GM12878 (cell line): ENCODE measurements around the gene ELOVL5. TPM values are rescaled to one million over a fixed set of nuclear protein-coding genes. Genes with fewer than 3 reads are reported as not detected.

Experiments
- ASH2L ChIP-seq: fragments of 300-600, 200-600 bp; sonication (generic); IDR thresholded peaks from 2 replicates; pipeline ENCODE4 v1.6.1; 2017; ENCODE audit warnings: low read depth, mild to moderate bottlenecking, borderline replicate concordance
- ATF7 ChIP-seq: fragments of 450-650 bp; IDR thresholded peaks from 2 replicates; pipeline ENCODE4 v1.6.1; 2016; ENCODE audit warnings: low read depth, mild to moderate bottlenecking
- BACH1 ChIP-seq: fragments of 450-650 bp; IDR thresholded peaks from 2 replicates; pipeline ENCODE4 v1.6.1; 2017; ENCODE audit warnings: mild to moderate bottlenecking, borderline replicate concordance
- BRCA1 ChIP-seq: IDR thresholded peaks from 2 replicates; pipeline ENCODE4 v1.6.1; 2011; ENCODE audit warnings: low read depth, low read length, improper control_type of control experiment
- CBX5 ChIP-seq: sonication (generic); IDR thresholded peaks from 2 replicates; pipeline ENCODE4 v1.6.1; 2016; ENCODE audit warnings: low read depth, moderate library complexity, mild to moderate bottlenecking, inconsistent platforms
- CHD2 ChIP-seq: IDR thresholded peaks from 2 replicates; pipeline ENCODE4 v1.6.1; 2011; ENCODE audit warnings: low read depth, low read length, improper control_type of control experiment, borderline replicate concordance
- E2F8 ChIP-seq: fragments of 450-650 bp; IDR thresholded peaks from 2 replicates; pipeline ENCODE4 v1.6.1; 2018; ENCODE audit warnings: mild to moderate bottlenecking, low read depth, moderate library complexity; ENCODE audit not compliant: partially characterized antibody
- E4F1 ChIP-seq: fragments of 450-650 bp; IDR thresholded peaks from 2 replicates; pipeline ENCODE4 v1.6.1; 2018; ENCODE audit warnings: borderline replicate concordance, mild to moderate bottlenecking; ENCODE audit not compliant: partially characterized antibody
- FOS ChIP-seq: IDR thresholded peaks from 3 replicates; pipeline ENCODE4 v1.6.1; 2011; ENCODE audit warnings: borderline replicate concordance; ENCODE audit not compliant: insufficient read length; ENCODE audit errors: extremely low read depth
- HDGF ChIP-seq: fragments of 450-650 bp; IDR thresholded peaks from 2 replicates; pipeline ENCODE4 v1.6.1; 2016; ENCODE audit warnings: antibody characterized with exemption
- HSF1 ChIP-seq: fragments of 150-350 bp; IDR thresholded peaks from 2 replicates; pipeline ENCODE4 v1.6.1; 2014; ENCODE audit warnings: mild to moderate bottlenecking, low read depth, low read length
- IKZF1 ChIP-seq: fragments of 450-650 bp; conservative IDR thresholded peaks from 2 replicates; pipeline ENCODE4 v1.6.1; 2017; ENCODE audit warnings: antibody characterized with exemption, mild to moderate bottlenecking
- LARP7 ChIP-seq: fragments of 450-650 bp; IDR thresholded peaks from 2 replicates; pipeline ENCODE4 v1.6.1; 2017; ENCODE audit warnings: mild to moderate bottlenecking
- MLLT1 ChIP-seq: fragments of 450-650 bp; IDR thresholded peaks from 2 replicates; pipeline ENCODE4 v1.6.1; 2016; ENCODE audit warnings: mild to moderate bottlenecking
- MYB ChIP-seq: fragments of 150-350 bp; IDR thresholded peaks from 2 replicates; pipeline ENCODE4 v1.6.1; 2014; ENCODE audit warnings: mild to moderate bottlenecking, low read depth, low read length, borderline replicate concordance
- NFYA ChIP-seq: IDR thresholded peaks from 2 replicates; pipeline ENCODE4 v1.6.1; 2011; ENCODE audit warnings: low read depth, mild to moderate bottlenecking, low read length, improper control_type of control experiment, borderline replicate concordance
- SMAD5 ChIP-seq: IDR thresholded peaks from 2 replicates; pipeline ENCODE4 v1.6.1; 2016; ENCODE audit warnings: antibody characterized with exemption, low read depth
- SPI1 ChIP-seq: IDR thresholded peaks from 2 replicates; pipeline ENCODE4 v1.6.1; 2011; ENCODE audit warnings: low read depth, mild to moderate bottlenecking, low read length, moderate library complexity, borderline replicate concordance; ENCODE audit not compliant: insufficient read depth
- SRF ChIP-seq, 2 experiments: IDR thresholded peaks; 2 replicates each; pipeline ENCODE4 v1.6.1; 2011; ENCODE audit warnings: low read depth in 2 of 2, low read length in 2 of 2, mild to moderate bottlenecking in 1 of 2, moderate library complexity in 1 of 2
- SUZ12 ChIP-seq: fragments of 200-600 bp; sonication (generic); IDR thresholded peaks from one replicate; pipeline ENCODE4 v1.6.1; 2018; ENCODE audit warnings: antibody characterized with exemption, mild to moderate bottlenecking; ENCODE audit not compliant: unreplicated experiment
- polyA plus RNA-seq, 11 experiments: library from polyadenylated mRNA; depleted of rRNA in 4 of 11; unstranded in 6 of 11; stranded (reverse) in 5 of 11; fragments of >200 nt; fragmentation: Nextera tagmentation in 4 of 11; fragmentation: Illumina TruSeq in 1 of 11; extraction: Ambion mirVana in 4 of 11; extraction: Trizol in 1 of 11; gene quantifications; 1 replicate in 1 of 11; 2 replicates in 10 of 11; pipeline versions ENCODE4 v1.2.1 to v1.2.3, GENCODE V29; 2011 to 2016; ENCODE audit warnings: inconsistent platforms in 2 of 11, missing spikeins in 2 of 11, low read depth in 1 of 11
- total RNA-seq, 4 experiments: library from RNA; depleted of rRNA in 3 of 4; stranded (reverse); fragments of >200 nt in 3 of 4; fragmentation: Illumina TruSeq in 1 of 4; extraction: Trizol in 1 of 4; gene quantifications; 2 replicates each; pipeline versions ENCODE4 v1.2.1 to v1.2.3, GENCODE V29; 2013 to 2021

ELOVL5 gene
- total and polyA plus RNA-seq, 10 of the 15 experiments (the other 5 are each of a cell fraction or from before 2014, with no cell fraction given): 156 to 241 (median 196) TPM

- TF ChIP-seq E4F1 (peak; percentile 50), ASH2L (peak; percentile 97; the same call in 1 of the 2 replicates), HDGF (no peak), SRF (IDR thresholded peaks at IDR 0.05; ENCODE audit: low read depth in 2 of 2, low read length in 2 of 2) (0 out of 4 replicates have a peak, but pooled peaks of 1 of the 2 experiments have one; percentile 22), ATF7 (peak; percentile 98), LARP7 (peak; percentile 94), SPI1 (peak; percentile 22; the same call in 1 of the 2 replicates), BACH1 (peak; percentile 61; the same call in 1 of the 2 replicates), CHD2 (peak; percentile 78; the same call in 1 of the 2 replicates), SMAD5 (0 out of 2 replicates have a peak, but pooled peaks have one; percentile 62), FOS (no peak), NFYA (peak; percentile 53; the same call in 1 of the 2 replicates), HSF1 (peak; percentile 77; the same call in 1 of the 2 replicates), MLLT1 (peak; percentile 77), CBX5 (0 out of 2 replicates have a peak, but pooled peaks have one; percentile 33), SUZ12 (no peak), IKZF1 (peak; percentile 90), MYB (no peak), E2F8 (peak; percentile 78), BRCA1 (peak; percentile 25; the same call in 1 of the 2 replicates)
Observed at GRCh38 chr6:53348371-53349208, at the start of gene ELOVL5 (continued).
